ENCODE results near the gene TENM3.

The TENM3 gene

GRCh38 chr4:182582245-182582644, 339.0 kb downstream of the TENM3 start:
- DNase-seq: no peak

DNA sequence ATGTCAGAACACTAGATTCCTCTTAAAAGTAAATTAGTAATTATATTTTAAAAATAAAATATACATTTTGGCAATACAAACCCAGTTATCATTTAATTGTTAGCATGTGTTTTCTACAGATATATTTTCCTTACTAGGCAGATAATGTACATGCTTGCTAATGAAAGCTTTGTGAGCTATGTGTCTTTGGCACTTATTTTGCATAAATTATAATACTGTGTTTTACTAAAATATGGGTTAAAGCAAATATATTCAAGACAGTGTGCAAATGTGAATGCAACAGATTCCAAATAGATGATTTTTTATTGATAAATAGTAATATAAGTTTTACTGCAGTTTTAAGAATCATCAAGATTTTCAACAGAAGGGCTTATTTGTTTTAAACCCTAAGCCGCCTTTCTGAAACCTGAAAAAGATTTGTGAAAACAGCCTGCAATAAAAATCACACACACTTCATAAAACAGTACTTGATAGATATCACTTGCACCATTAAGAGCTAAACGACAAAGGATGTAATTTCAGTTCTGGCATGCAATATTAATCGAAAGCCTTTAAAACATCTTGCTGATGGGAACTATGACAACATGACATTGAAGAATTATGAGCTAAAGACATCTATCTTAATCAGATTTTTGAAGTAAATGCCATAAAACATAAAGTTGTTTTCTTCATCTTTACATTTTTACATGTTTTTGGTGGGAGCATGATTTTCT, 340.7 kb downstream of the TENM3 start:
- no peak for DNase-seq

GRCh38 chr4:182585321-182585720, 342.1 kb downstream of the TENM3 start:
- no peak for DNase-seq

DNA sequence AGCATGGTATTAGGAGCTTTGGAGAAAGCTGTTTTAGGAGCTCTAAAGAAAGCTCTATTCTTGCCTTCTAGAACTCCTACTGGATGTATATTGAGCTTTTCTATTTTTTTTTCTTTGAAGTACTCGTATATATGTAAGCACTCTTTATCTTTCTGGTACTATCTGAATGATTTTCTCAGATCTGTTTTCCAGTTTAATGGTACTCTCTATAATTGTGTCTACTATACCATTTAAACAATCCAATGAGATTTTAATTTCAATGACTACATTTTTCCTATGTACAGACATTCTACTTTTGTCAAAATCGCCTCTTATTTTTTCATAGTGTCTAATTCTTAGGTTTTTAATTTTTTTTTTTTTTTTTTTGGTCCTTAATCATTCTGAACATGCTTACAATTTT, 345.9 kb downstream of the TENM3 start:
- no peak for DNase-seq

DNA sequence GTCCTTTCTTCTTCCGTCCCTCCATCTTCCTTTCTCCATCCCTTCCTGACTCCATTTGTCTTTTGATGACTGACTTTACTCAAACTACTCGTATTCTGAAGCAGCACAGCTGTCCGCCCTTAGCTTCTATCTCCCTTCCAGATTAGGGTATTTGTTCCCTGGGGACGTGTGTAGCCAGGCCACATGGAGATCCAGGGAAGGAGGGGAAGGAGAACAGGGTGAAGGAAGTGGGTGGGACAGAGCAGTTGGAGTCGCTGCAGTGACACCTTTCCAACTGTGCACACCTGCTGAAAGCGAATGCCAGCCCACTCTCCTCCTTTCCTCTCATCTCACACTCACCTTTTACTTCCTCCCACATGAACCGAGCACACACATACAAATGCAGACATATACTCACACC, 350.2 kb downstream of the TENM3 start:
- DNase-seq: no peak

- DNase-seq: no peak
Observed at GRCh38 chr4:182593864-182594263, 350.7 kb downstream of the TENM3 start.

- no peak for DNase-seq
Observed at GRCh38 chr4:182600093-182600492, 356.9 kb downstream of the TENM3 start.

DNA sequence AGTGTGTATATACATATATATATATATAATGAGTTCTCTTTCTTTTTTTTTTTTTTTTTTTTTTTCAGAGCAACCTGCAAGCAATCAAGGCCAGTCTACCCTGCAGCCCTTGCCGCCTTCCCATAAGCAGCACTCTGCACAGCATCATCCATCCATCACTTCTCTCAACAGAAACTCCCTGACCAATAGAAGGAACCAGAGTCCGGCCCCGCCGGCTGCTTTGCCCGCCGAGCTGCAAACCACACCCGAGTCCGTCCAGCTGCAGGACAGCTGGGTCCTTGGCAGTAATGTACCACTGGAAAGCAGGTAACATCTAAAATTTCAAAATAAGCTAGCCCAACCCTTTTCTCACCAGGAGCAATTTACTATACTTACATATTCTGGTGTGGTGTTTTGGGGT, 357.7 kb downstream of the TENM3 start:
- no peak for DNase-seq

- no peak for DNase-seq
Observed at GRCh38 chr4:182604161-182604622, 361.0 kb downstream of the TENM3 start.

GRCh38 chr4:182604953-182605352, 361.8 kb downstream of the TENM3 start:
- no peak for DNase-seq

GRCh38 chr4:182608525-182608924, 365.3 kb downstream of the TENM3 start:
- no peak for DNase-seq

DNA sequence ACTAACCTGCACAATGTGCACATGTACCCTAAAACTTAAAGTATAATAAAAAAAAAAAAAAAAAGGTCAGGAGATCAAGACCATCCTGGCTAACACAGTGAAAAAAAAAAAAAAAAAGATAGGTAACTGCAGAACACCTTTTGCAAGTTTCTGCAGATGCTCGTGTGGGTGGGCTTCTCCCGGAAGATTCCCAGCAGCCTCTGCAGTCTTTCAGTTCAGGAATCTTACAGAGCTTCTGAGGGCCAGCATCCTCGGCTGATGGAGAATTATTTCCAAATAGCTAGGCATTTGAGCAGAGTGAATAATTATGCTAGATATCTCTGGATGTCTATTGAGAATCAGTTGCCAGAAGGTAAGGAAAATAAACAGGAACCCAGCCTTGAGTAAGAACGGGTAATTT, 373.3 kb downstream of the TENM3 start:
- DNase-seq: no peak

DNA sequence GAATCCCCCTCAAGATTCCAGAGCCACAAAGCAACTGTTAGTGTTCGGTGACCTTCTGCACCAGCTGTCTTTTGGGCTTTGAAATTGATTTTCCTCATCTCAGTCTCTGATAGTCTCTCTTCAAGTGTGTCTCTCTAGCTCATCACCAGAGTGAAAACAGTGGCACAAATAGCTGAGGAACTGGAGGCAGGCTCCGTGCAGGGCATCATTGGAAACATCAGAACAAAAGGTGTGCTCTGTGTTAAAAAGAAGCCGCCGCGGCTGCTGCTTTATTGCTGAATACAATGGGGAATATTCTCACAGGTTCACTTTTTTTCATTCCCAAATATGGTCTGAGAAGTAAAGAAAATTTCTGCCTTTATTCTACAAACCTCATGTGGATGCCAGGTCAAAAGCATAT, 376.5 kb downstream of the TENM3 start:
- no peak for DNase-seq

DNA sequence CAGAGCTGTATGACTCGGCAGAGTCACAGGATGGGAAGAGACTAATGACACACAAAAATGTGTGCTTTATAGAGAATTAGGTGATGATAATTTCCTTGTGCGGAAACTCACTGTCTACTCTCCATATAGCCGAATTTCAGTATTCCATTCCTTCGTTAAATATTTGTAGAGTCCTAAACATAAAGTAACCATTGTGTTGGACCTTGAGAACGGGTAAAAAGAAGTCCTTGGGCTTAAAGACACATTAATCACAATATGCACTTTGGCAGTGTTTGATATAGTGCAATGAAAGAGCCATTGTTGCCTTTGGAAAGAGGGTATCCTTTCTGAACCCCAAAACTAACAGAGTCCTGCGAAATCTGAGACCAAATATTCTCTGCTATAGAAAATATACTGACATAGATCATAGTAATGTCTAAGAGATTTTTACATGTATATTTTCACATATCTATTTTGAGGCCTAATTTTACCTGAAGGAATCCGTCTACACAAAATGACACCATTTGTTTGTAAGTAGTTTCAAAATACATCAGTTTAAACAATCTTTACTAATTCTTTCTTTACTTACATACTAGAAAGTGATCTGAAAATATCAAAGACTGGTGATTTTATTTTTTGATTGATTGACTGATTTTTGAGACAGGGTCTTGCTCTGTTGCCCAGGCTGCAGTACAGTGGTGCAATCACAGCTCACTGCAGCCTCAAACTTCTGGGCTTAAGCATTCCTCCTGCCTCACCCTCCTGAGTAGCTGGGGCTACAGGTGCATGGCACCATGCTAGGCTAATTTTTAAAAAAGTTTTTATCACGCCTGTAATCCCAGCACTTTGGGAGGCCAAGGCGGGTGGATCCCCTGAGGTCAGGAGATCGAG, 377.1 kb downstream of the TENM3 start:
- DNase-seq: no peak

GRCh38 chr4:182624281-182624680, 381.1 kb downstream of the TENM3 start:
- DNase-seq: no peak

- no peak for DNase-seq
Observed at GRCh38 chr4:182625193-182625592, 382.0 kb downstream of the TENM3 start.

DNA sequence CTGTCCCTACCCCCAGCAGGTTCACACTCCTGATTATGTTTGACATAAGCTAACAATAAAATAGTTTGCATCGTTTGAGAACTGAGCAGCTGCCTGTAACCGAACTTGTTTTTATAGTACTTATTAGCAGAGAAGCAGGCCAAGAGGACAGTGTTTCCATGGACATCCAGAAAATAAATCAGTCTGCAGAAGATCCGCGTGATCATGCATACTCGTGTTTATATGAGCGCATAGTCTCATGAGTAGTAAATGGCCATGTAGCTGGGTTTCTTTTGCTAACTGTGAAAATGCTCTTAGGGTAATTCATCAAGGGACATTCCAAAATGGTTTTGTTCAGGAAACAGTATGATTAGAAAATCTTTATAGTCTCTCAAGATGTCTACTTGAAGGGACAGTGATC, 384.8 kb downstream of the TENM3 start:
- no peak for DNase-seq

GRCh38 chr4:182628544-182628943, 385.3 kb downstream of the TENM3 start:
- no peak for DNase-seq

DNA sequence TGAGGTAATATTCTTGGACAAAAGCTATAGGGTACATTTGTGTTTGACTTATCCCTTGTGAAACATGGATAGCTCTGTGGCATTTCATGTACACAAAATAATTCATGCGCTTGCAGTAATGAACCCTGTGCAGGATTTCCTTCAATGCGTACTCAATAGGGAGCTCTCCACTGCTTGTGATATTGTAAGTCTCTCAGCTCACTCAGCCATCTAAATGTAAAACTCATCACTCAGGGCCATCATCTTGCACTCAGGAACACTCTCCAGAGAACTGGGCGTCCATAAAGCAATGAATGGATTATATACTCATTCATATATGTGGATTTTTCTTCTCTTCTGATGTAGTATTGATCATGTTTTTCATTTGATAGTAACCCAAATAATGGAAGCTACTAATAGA, 385.9 kb downstream of the TENM3 start:
- DNase-seq: no peak

GRCh38 chr4:182640491-182640890, 397.3 kb downstream of the TENM3 start:
- DNase-seq: no peak

- DNase-seq: no peak
Observed at GRCh38 chr4:182640932-182641331, 397.7 kb downstream of the TENM3 start.

DNA sequence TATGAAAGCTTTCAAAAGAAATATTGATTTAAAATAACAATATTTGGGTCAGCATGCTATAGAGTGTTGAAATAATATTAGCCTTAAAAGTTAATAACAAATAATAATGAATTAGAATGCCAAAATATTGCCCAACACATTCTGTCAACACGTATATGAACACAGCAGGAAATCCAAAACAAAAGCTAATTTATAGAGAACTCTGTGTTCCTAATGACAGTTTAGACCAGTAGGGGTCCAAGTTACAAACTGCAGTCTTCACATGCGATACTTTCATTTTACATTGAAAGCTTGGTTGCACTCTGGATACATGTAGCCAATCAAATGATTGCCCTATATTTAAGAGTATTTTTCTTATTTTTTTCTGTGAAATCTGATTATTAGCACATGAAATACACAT, 399.6 kb downstream of the TENM3 start:
- DNase-seq: no peak

GRCh38 chr4:182643801-182644682, 400.8 kb downstream of the TENM3 start:
- no peak for DNase-seq

Measured in stimulated activated CD4-positive, alpha-beta T cell treated with anti-CD3 and anti-CD28 coated beads, Interleukin-4, amount 100 ng/mL, for 24 hours (primary cell).